Kidney (tissue), 11 donors: ENCODE measurements around the gene GOLGA8M. TPM values are rescaled to one million over a fixed set of nuclear protein-coding genes. Genes with fewer than 3 reads are reported as not detected.
"Not testable (repeated sequence)": the region's sequence is repeated elsewhere in the genome, so short reads cannot be mapped to it uniquely, and the experiment has no call there.

ENCODE experiments used
- DNase-seq, 5 donors: peaks; one replicate each; pipeline ENCODE4 v3.0.0-alpha.2; 2013 to 2020
- FAIRE-seq: peaks from 2 replicates; lab custom pipeline; 2012; peaks lifted over from hg19 to GRCh38; lab: Jason Lieb, UNC
- H3K27ac ChIP-seq, 2 donors: one replicate each; pipeline ENCODE4 v1.7.0; 2013; ENCODE audit warnings: low read depth in 2 of 2, low read length in 2 of 2, inconsistent platforms in 1 of 2
- H3K27me3 ChIP-seq: one replicate; pipeline ENCODE4 v1.7.1; 2013; ENCODE audit warnings: low read length, inconsistent platforms; ENCODE audit not compliant: control insufficient read depth, insufficient read depth
- H3K36me3 ChIP-seq, 3 donors: one replicate each; pipeline versions ENCODE4 v1.7.0 to v1.7.1; 2013; ENCODE audit warnings: low read length in 3 of 3, control low read depth in 1 of 3, inconsistent platforms in 1 of 3; ENCODE audit not compliant: insufficient read depth in 3 of 3, control insufficient read depth in 2 of 3
- H3K4me1 ChIP-seq, 3 donors: one replicate each; pipeline versions ENCODE4 v1.7.0 to v1.7.1; 2013; ENCODE audit warnings: low read length in 3 of 3, inconsistent platforms in 1 of 3, low read depth in 1 of 3; ENCODE audit not compliant: control insufficient read depth in 2 of 3, insufficient read depth in 2 of 3
- H3K4me3 ChIP-seq, 3 donors: one replicate each; pipeline versions ENCODE4 v1.7.0 to v1.8.1; 2013; ENCODE audit warnings: low read length in 3 of 3, control low read depth in 1 of 3, inconsistent platforms in 1 of 3
- H3K9ac ChIP-seq, 3 donors: one replicate each; pipeline versions ENCODE4 v1.7.0 to v1.7.1; 2013; ENCODE audit warnings: low read length in 3 of 3, control low read depth in 1 of 3, inconsistent platforms in 1 of 3
- H3K9me3 ChIP-seq, 3 donors: one replicate each; pipeline versions ENCODE4 v1.7.0 to v1.7.1; 2013; ENCODE audit warnings: low read length in 3 of 3, control low read depth in 1 of 3, inconsistent platforms in 1 of 3; ENCODE audit not compliant: control insufficient read depth in 2 of 3, insufficient read depth in 1 of 3
- intact Hi-C: fragments of 100-400 bp; cut with DNase I; formaldehyde crosslinking; loops from one replicate; pipeline ENCODE4 v1.11.1; 2022
- polyA plus RNA-seq: library from polyadenylated mRNA; stranded (reverse); fragments of 350-450 nt; fragmentation: Illumina TruSeq; extraction: RNeasy Lipid Tissue Mini Kit (QIAGEN cat#74804); gene quantifications from one replicate; pipeline ENCODE4 v1.2.3, GENCODE V29; 2014; ENCODE audit warnings: low read depth, low replicate concordance; ENCODE audit not compliant: insufficient read depth
- total RNA-seq: library from RNA; stranded (reverse); fragmentation: NEBNext Ultra II Directional; extraction: Animal tissue kit (Norgen Biotek cat#: 25700); gene quantifications from one replicate; pipeline ENCODE4 v1.2.1, GENCODE V29; 2021
- donor health status: control.
- donor health status: control.
- donor health status: DM: yes; HTN: yes; CAD: no.
- donor health status: Normal renal cell carcinoma (clear cell type).

The GOLGA8M gene
- total and polyA plus RNA-seq, 2 donors from 2014 or later, result 0.95 to 4.9 TPM

DNA sequence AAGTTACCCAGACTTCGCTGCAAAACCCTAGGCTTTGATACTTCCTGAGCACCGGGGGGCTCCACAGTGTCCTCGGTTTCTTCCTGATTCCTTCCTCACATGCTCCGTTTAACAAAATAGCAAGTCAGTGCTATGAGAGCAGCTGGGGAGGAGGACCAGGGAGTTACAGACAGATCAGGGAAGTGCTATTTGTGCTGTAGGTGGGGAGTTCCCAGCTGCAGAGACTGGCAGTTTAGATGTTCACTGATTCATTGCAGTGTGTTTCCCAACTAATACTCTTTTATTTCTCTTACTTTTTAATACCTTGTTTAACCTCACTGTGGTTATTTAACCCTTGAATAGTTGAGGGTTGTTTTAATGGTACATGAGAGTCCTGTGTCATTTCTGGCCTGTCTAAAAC lies 45.8 kb downstream of the GOLGA8M start:
- H3K27me3 ChIP-seq, FAIRE-seq, H3K27ac ChIP-seq, DNase-seq, H3K36me3 ChIP-seq, H3K9me3 ChIP-seq, H3K9ac ChIP-seq, intact Hi-C loops, H3K4me3 ChIP-seq, H3K4me1 ChIP-seq: not testable (repeated sequence)

DNA sequence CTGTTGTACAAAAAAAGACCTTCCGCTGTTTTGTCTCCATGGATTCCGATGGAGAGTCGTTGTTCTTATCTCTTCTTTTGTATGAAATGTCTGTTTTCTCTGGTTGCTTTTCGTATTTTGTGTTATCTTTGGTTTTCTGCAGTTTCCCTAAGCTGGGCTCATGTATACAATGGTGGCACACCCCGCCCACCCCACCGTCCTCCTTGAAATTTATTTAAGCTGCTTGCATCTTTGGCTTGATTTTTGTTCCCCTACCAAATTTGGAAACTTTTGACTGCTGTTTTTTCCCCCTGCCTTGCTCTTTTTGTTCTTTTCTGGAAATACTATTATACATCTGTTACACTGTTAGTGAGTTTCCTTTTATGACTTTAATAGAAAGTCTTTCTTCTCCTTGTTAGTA lies 47.6 kb downstream of the GOLGA8M start:
- H3K4me3 ChIP-seq, H3K27me3 ChIP-seq, H3K36me3 ChIP-seq, H3K9ac ChIP-seq, H3K4me1 ChIP-seq, H3K27ac ChIP-seq, H3K9me3 ChIP-seq, intact Hi-C loops, FAIRE-seq: not testable (repeated sequence)
- DNase-seq, result peak in 1 of 5 donors; percentile 9

DNA sequence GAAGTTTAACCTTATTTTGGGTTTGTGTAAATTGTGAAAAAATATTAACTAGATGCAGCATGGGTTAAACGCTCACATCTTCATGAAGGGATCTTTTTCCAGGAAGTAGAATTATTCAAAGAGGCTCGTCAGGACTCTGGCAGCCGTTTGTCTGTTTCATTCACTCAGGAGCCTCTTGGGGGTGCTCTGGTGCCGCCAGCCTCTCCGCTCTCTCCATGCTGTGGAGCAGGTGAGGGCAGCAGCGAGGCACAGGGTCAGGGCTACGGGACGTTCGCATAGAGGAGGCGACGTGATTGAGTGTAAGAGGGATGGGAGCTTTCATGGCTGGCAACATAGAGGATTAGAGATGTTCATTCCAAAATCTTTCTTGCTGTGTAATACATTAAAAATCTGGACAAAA lies 48.5 kb downstream of the GOLGA8M start:
- H3K4me1 ChIP-seq, FAIRE-seq, H3K9me3 ChIP-seq, H3K4me3 ChIP-seq, intact Hi-C loops, H3K36me3 ChIP-seq, H3K27ac ChIP-seq, DNase-seq, H3K9ac ChIP-seq, H3K27me3 ChIP-seq: not testable (repeated sequence)

DNA sequence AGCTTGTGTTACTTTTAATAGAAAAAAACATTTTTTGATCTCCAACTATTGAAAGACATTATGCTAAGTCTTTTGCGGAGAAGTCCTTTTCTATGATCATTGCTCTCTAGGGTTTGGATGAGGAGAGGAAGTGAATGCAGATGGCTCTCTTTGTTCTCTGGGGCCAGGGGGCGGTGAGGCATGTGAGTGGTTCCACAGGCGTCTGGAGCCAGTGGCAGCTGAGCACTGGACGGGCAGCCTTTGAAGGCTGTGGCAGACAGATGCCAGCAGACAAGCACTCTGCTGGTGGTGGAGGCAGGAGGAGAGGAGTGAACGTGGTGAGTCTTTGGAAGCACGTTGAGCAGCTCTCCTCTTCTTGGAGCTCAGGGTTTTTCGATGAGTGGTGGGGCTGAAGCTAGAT lies 51.5 kb downstream of the GOLGA8M start:
- FAIRE-seq, H3K4me3 ChIP-seq, H3K9ac ChIP-seq, DNase-seq, intact Hi-C loops, H3K36me3 ChIP-seq, H3K27me3 ChIP-seq, H3K9me3 ChIP-seq, H3K4me1 ChIP-seq, H3K27ac ChIP-seq: not testable (repeated sequence)

DNA sequence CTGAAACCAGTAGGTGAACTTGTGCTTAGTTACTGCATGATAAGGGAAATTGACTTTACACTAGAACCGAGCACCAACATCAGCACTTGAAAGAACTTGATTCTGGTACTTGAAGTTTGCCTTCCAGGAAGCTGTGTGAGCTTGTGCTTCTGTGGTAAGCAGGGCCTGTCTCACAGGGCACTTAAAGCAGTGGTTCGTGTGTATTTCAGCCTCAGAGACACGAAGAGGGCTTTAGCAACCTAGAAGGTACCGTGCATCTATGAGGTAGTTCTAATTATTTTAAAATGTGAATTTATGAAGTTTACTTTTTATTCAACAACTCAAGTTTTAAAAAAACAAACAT lies 56.2 kb downstream of the GOLGA8M start:
- H3K27me3 ChIP-seq, H3K27ac ChIP-seq, intact Hi-C loops, H3K36me3 ChIP-seq, DNase-seq, H3K9ac ChIP-seq, H3K4me3 ChIP-seq, H3K9me3 ChIP-seq, FAIRE-seq, H3K4me1 ChIP-seq: not testable (repeated sequence)

DNA sequence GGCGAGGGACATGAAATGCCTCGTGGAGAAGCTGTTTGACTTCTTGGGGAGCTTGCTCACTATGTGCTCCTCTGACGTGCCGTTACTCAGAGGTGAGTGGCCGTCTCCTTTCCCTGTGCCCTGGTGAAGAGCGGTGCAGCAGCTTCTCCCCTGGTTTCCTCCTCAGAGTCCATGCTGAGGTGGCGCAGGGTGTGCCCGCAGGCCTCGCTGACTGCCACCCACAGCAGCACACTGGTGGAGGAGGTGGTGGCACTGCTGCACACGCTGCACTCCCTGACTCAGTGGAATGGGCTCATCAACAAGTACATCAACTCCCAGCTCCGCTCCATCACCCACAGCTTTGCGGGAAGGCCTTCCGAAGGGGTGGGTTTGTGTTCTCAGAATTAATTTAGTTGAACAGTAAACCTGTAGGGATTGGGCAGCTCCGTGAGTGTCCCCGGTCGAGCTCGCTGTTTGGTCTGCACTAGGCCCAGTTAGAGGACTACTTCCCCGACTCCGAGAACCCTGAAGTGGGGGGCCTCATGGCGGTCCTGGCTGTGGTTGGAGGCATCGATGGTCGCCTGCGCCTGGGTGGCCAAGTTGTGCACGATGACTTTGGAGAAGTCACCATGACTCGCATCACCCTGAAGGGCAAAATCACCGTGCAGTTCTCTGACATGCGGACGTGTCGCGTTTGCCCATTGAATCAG lies 56.7 kb downstream of the GOLGA8M start:
- H3K4me3 ChIP-seq, H3K9me3 ChIP-seq, FAIRE-seq, H3K4me1 ChIP-seq, H3K9ac ChIP-seq, H3K27ac ChIP-seq, intact Hi-C loops, H3K36me3 ChIP-seq, H3K27me3 ChIP-seq: not testable (repeated sequence)
- peak in 2 of 5 donors; percentile 1 to 2 for DNase-seq

DNA sequence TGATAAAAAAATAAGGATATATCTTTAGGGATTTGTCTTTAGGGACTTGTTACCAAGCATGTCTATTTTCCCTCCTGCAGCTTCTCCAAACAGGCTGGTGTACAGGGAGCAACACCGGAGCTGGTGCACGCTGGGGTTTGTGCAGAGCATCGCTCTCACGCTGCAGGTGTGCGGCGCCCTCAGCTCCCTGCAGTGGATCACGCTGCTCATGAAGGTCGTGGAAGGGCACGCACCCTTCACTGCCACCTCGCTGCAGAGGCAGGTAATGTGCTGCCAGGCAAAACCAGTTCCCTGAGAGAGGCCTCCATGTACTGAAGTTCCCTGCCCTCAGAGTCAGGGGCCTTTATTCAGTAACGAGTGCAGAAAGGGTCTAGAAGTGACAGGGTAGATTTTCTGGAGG lies 58.0 kb downstream of the GOLGA8M start:
- FAIRE-seq, H3K4me3 ChIP-seq, H3K36me3 ChIP-seq, H3K27ac ChIP-seq, H3K27me3 ChIP-seq, H3K4me1 ChIP-seq, H3K9ac ChIP-seq, DNase-seq, H3K9me3 ChIP-seq, intact Hi-C loops: not testable (repeated sequence)

DNA sequence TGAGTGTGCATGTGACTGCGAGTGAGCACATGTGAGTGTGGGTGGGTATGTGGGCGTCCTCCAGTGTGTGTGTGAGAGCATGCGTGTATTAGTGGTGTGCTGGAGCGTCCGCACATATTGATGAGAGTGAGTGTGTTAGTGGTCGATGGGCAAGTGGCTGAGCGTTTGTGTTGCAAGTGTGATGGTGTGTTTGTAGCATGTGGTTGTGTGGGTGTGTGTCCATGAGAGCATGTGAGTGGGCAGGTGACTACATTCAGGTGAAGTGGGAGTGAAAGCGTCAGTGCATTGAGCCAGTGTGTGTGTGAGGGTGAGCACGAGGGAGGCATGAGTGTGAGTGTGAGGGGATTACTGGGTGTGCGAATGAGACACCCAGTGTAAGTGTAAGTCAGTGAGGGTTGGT lies 59.7 kb downstream of the GOLGA8M start:
- H3K9me3 ChIP-seq, FAIRE-seq, H3K4me3 ChIP-seq, DNase-seq, H3K4me1 ChIP-seq, H3K36me3 ChIP-seq, H3K9ac ChIP-seq, H3K27me3 ChIP-seq, H3K27ac ChIP-seq, intact Hi-C loops: not testable (repeated sequence)
